ENCODE measurements around the gene PHEX.

The PHEX gene

GRCh38 chrX:22037911-22038537 lies 5.9 kb downstream of the PHEX start:
- Histone ChIP-seq H3K9ac (ENCODE audit: low read length) (no peak overlapping the region), H3K27me3 (ENCODE audit: low read length) (no peaks in the 10 kb centered on the region), H3K9me2 (replicated peaks; ENCODE audit: insufficient read depth, low read length) (no peaks in the 10 kb centered on the region), H3F3A (ENCODE audit: insufficient read depth) (no peaks in the 10 kb centered on the region), H3K4me3 (ENCODE audit: insufficient read depth, low read length, poor library complexity, severe bottlenecking) (no peak overlapping the region), H4K20me1 (ENCODE audit: low read depth, low read length) (no peaks in the 10 kb centered on the region), H3K36me3 (ENCODE audit: low read length) (no peaks in the 10 kb centered on the region), H2AFZ (ENCODE audit: low read depth, low read length, severe bottlenecking) (no peak overlapping the region), H3K4me2 (ENCODE audit: low read depth, low read length, poor library complexity, severe bottlenecking) (no peak overlapping the region), H3K9me3 (ENCODE audit: insufficient read depth, low read length) (no peaks in the 10 kb centered on the region), H3K27ac (ENCODE audit: low read depth, low read length) (no peak overlapping the region), H3K79me2 (ENCODE audit: insufficient read depth, low read length) (no peaks in the 10 kb centered on the region)
- TF ChIP-seq EZH2phosphoT487 (conservative IDR thresholded peaks at IDR 0.05; ENCODE audit: low read length) = no peak
- TF ChIP-seq, protein P1, sequence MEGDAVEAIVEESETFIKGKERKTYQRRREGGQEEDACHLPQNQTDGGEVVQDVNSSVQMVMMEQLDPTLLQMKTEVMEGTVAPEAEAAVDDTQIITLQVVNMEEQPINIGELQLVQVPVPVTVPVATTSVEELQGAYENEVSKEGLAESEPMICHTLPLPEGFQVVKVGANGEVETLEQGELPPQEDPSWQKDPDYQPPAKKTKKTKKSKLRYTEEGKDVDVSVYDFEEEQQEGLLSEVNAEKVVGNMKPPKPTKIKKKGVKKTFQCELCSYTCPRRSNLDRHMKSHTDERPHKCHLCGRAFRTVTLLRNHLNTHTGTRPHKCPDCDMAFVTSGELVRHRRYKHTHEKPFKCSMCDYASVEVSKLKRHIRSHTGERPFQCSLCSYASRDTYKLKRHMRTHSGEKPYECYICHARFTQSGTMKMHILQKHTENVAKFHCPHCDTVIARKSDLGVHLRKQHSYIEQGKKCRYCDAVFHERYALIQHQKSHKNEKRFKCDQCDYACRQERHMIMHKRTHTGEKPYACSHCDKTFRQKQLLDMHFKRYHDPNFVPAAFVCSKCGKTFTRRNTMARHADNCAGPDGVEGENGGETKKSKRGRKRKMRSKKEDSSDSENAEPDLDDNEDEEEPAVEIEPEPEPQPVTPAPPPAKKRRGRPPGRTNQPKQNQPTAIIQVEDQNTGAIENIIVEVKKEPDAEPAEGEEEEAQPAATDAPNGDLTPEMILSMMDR (IDR thresholded peaks at IDR 0.05; ENCODE audit: insufficient read depth, low read length, poor library complexity, severe bottlenecking) = no peak

GRCh38 chrX:22039541-22039940 lies 7.4 kb downstream of the PHEX start:
- no peaks in the 10 kb centered on the region for H3K27me3 ChIP-seq (ENCODE audit: low read length)
- no peaks in the 10 kb centered on the region for H4K20me1 ChIP-seq (ENCODE audit: low read depth, low read length)
- H3K79me2 ChIP-seq (ENCODE audit: insufficient read depth, low read length) = no peaks in the 10 kb centered on the region
- TF ChIP-seq EZH2phosphoT487 (conservative IDR thresholded peaks at IDR 0.05; ENCODE audit: low read length) = no peak
- TF ChIP-seq, protein P1 (IDR thresholded peaks at IDR 0.05; ENCODE audit: insufficient read depth, low read length, poor library complexity, severe bottlenecking) = no peak
- no peaks in the 10 kb centered on the region for H3K9me3 ChIP-seq (ENCODE audit: insufficient read depth, low read length)
- H3K9ac ChIP-seq (ENCODE audit: low read length) = no peak overlapping the region
- no peak overlapping the region for H2AFZ ChIP-seq (ENCODE audit: low read depth, low read length, severe bottlenecking)
- no peaks in the 10 kb centered on the region for H3K9me2 ChIP-seq (replicated peaks; ENCODE audit: insufficient read depth, low read length)
- H3K27ac ChIP-seq (ENCODE audit: low read depth, low read length) = no peak overlapping the region
- H3K36me3 ChIP-seq (ENCODE audit: low read length) = no peaks in the 10 kb centered on the region
- H3F3A ChIP-seq (ENCODE audit: insufficient read depth) = no peaks in the 10 kb centered on the region
- no peak overlapping the region for H3K4me2 ChIP-seq (ENCODE audit: low read depth, low read length, poor library complexity, severe bottlenecking)
- no peak overlapping the region for H3K4me3 ChIP-seq (ENCODE audit: insufficient read depth, low read length, poor library complexity, severe bottlenecking)

DNA sequence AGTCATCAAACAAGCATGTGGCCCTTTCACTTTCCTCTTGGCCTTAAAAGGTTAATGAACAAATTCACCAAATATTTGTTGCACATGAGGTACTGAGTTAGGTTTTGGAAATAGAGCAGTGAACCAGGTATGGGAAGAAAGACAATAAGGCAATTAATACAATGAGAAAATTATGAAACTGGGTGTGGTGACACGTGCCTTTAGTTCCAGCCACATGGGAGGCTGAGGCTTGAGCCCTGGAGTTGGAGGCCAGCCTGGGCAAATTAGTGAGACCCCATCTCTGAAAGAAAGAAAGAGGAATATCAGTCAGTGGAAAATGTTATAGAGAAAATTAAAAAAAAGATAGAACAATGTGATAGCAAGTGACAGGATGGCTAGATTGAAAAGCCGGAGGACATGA lies 8.1 kb downstream of the PHEX start:
- no peaks in the 10 kb centered on the region for H3K36me3 ChIP-seq (ENCODE audit: low read length)
- TF ChIP-seq, protein P1 (IDR thresholded peaks at IDR 0.05; ENCODE audit: insufficient read depth, low read length, poor library complexity, severe bottlenecking) = no peak
- TF ChIP-seq EZH2phosphoT487 (conservative IDR thresholded peaks at IDR 0.05; ENCODE audit: low read length) = no peak

More for the DNA sequence above, 8.1 kb downstream of the PHEX start:
- H3K27ac ChIP-seq (ENCODE audit: low read depth, low read length) = no peak overlapping the region
- no peaks in the 10 kb centered on the region for H3K79me2 ChIP-seq (ENCODE audit: insufficient read depth, low read length)
- H3K9ac ChIP-seq (ENCODE audit: low read length) = no peak overlapping the region
- H3K4me3 ChIP-seq (ENCODE audit: insufficient read depth, low read length, poor library complexity, severe bottlenecking) = no peak overlapping the region
- no peaks in the 10 kb centered on the region for H4K20me1 ChIP-seq (ENCODE audit: low read depth, low read length)
- no peak overlapping the region for H2AFZ ChIP-seq (ENCODE audit: low read depth, low read length, severe bottlenecking)
- no peaks in the 10 kb centered on the region for H3K27me3 ChIP-seq (ENCODE audit: low read length)
- no peak overlapping the region for H3K4me2 ChIP-seq (ENCODE audit: low read depth, low read length, poor library complexity, severe bottlenecking)
- H3F3A ChIP-seq (ENCODE audit: insufficient read depth) = no peaks in the 10 kb centered on the region
- no peaks in the 10 kb centered on the region for H3K9me3 ChIP-seq (ENCODE audit: insufficient read depth, low read length)
- no peaks in the 10 kb centered on the region for H3K9me2 ChIP-seq (replicated peaks; ENCODE audit: insufficient read depth, low read length)
